HG03460 (cell line): ENCODE results near the gene KCNT1.

Experiments used
- ATAC-seq: cut with Tn5 transposase; IDR thresholded peaks from one replicate; pipeline ENCODE4 v1.9.1; 2021; ENCODE audit not compliant: unreplicated experiment

KCNT1 gene

GRCh38 chr9:135698767-135699166 is 3.2 kb upstream of the KCNT1 start:
- no peak for ATAC-seq

DNA sequence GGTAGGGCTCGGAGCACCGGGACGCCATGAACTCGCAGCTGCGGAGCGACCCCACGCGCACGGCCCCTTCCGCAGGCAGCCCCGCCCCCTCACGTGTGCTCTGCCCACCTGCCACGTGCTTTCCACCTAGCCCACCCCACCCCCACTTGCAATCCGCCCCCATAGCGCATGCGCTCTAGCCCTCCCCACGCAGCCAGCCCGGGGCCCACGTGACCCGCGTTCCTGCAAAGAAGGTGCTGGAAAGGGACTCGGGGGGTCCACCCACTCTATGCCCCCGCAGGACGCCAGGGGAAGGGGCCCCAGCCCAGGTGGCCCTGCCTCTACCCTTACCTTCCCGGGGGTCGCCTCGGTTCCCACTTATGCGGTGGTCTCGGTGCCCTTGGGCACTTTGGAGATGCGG is 2.5 kb upstream of the KCNT1 start, which contains the start of gene SOHLH1:
TSS of gene SOHLH1 (minus strand) at position 42 of the 400 bp plus-strand sequence. CDS start at position 28, 14 bp downstream.
- no peak for ATAC-seq

DNA sequence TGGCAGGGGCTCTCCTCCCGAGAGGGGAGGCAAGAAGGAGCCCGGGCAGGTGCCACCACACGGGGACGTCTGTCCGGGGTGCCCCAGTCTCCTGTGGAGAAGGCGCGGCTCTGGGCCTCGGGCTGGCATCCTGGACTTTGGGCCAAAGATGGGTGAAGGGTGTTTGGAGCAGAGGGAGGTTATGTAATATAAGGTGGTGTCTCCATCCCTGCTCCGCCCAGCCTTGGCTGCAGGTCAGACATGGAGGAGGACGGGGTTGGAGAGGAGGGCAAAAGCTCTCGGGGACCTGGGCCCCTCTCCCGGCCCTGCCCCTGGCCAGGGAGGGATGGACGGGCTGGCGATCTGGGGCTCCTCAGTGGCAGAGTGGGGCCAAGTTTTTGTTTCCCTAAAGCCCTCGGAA is 1.5 kb upstream of the KCNT1 start:
- ATAC-seq, result no peak

- ATAC-seq, result no peak
Observed at GRCh38 chr9:135701067-135701958, 672 bp upstream of the KCNT1 start.

DNA sequence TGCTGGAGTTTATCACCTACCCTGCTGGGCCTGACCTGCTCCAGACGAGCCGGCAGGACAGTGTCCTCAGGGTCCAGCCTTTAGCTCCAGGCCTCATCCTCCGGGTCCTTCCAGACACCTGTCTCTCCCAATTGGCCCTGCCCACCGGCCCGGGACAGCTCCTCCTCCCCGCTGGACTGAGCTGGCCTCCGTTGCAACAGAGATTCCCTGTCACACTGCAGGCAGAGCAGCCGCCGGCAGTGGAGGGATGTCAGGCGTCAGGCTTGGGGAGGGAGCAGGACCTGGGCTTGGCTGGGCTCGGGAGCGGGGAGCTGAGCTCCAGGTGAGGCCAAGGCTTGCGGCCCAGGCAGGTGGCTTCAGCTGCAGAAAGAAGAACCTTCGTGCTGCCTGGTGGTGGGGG is 1.7 kb downstream of the KCNT1 start:
- ATAC-seq, result no peak

DNA sequence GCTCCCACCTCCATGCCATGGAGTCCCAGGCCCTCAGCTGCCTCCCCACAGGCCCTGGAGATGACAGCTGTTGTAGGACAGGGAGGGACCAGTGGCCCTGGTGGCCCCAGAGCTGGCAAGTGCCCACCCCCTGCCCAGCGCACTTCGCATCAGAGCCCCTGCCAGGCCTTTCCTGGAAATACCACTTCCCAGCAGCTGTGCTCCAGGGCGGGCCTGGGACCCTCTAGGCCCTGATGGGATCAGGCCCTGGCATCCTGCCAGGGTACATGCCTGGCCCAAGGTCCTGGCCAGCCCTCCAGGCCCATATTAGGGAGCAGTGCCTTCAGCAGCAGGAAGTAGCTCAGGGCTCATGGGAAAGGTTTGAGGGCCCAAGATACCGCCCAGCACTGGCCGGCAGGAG is 2.5 kb downstream of the KCNT1 start:
- ATAC-seq, result no peak

GRCh38 chr9:135705376-135705775 is 3.4 kb downstream of the KCNT1 start:
- no peak for ATAC-seq

GRCh38 chr9:135706288-135706687 is 4.3 kb downstream of the KCNT1 start:
- ATAC-seq, result no peak

GRCh38 chr9:135707252-135708138 is 5.5 kb downstream of the KCNT1 start:
- ATAC-seq, result no peak

DNA sequence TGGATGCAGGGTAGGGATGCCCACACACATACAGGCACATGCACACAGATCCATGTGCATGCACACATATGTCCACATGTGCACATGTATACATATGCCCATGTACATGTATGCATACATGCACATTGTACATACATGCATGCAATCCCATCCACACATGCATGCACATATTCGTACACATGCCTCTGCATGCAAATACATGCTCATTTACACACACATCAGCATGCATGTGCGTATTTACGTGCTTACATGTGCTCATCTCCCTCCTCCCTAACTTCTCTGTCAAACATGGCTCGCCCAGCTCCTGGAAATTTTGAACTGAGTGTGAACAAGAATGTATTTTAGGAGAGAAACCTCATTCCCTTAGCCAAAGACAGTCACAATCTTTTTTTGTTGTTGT is 6.2 kb downstream of the KCNT1 start:
- no peak for ATAC-seq

GRCh38 chr9:135711391-135711790 is 9.4 kb downstream of the KCNT1 start:
- ATAC-seq, result no peak

DNA sequence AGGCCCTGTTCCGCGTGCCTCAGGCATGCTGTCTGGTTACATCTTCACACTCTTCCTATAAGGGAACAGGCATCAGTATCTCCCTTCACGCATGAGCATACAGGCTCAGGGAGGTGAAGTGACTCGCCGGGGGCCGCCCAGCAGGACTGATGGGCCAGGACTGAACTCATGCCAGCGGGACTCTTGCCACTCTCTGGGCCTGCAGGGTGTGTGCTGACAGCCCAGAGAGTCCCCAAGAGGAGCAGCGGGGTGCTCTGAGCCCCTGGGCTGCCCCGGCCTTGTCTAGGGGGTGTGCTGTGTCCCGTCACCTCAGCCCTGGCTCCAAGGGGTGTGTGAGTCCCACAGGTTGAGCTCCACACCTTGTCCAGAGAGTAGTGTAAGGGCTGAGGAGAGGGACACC is 9.9 kb downstream of the KCNT1 start:
- ATAC-seq, result no peak

DNA sequence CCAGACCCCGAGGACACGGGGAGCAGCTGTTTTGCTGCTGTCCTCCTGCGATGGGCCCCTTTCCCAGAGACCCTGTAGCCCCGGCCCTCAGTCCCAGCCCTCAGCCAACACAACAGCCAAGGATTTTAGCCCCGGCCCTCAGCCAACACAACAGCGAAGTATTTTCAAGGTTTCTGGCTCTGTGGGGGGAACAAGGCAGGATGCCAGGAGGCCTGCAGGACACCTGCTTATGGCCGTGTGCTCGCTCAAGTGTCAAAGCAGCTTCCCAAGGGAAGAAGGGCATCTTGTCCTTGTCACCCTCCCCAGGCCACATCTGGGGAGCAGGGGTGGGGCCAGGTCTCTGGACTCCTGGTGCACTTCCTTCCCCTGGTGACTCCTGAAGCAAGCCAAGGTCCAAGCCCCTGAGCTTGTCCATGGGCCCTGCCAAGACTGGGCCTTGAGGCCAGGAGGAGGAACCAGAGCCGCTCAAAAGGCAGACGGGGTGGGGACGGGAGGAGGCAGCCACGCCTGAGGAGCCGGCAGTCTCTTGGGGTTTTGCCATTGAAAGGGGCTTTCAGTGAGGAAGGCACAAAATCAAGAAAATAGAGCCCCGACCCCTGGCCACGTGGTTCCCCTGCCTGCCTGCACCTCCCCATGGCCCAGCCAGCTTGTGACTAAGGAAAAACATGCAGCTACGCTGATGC is 10.8 kb downstream of the KCNT1 start:
- no peak for ATAC-seq

GRCh38 chr9:135714242-135715055 is 12.5 kb downstream of the KCNT1 start:
- ATAC-seq, result no peak

GRCh38 chr9:135715056-135715595 is 13.1 kb downstream of the KCNT1 start:
- ATAC-seq, result no peak

- ATAC-seq, result no peak
Observed at GRCh38 chr9:135716045-135716444, 14.1 kb downstream of the KCNT1 start.

- no peak for ATAC-seq
Observed at GRCh38 chr9:135717410-135717809, 15.4 kb downstream of the KCNT1 start.

DNA sequence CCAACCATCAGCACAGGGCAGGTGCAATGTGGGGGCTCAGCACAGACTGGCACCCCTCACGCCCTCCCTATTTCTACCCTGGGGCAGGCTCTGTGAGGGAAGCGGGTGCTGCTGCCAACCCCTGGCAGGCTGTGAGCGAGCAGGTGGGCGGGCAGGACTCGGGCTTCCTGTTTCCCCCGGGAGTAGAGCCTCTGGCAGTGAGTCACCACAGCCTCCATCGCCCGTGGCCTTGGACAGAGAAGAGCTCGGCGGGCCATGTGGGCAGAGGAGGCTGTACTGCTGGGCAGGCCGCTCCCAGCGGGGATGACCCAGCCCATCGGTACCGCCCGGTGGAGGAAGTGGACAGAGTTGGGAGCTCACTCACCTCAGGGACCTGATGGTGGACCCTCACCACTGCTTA is 16.6 kb downstream of the KCNT1 start:
- ATAC-seq, result no peak

- ATAC-seq, result no peak
Observed at GRCh38 chr9:135719472-135719871, 17.5 kb downstream of the KCNT1 start.

GRCh38 chr9:135722365-135722764 is 20.4 kb downstream of the KCNT1 start:
- ATAC-seq, result no peak
